Amniotic stem cell (primary cell): Measurements from ENCODE around the gene TLR3.
"Not testable (repeated sequence)": the region's sequence is repeated elsewhere in the genome, so short reads cannot be mapped to it uniquely, and the experiment has no call there.

Experiments used
- DNase-seq: peaks from one replicate; lab custom pipeline; 2025; lab: John Stamatoyannopoulos, UW

The TLR3 gene

DNA sequence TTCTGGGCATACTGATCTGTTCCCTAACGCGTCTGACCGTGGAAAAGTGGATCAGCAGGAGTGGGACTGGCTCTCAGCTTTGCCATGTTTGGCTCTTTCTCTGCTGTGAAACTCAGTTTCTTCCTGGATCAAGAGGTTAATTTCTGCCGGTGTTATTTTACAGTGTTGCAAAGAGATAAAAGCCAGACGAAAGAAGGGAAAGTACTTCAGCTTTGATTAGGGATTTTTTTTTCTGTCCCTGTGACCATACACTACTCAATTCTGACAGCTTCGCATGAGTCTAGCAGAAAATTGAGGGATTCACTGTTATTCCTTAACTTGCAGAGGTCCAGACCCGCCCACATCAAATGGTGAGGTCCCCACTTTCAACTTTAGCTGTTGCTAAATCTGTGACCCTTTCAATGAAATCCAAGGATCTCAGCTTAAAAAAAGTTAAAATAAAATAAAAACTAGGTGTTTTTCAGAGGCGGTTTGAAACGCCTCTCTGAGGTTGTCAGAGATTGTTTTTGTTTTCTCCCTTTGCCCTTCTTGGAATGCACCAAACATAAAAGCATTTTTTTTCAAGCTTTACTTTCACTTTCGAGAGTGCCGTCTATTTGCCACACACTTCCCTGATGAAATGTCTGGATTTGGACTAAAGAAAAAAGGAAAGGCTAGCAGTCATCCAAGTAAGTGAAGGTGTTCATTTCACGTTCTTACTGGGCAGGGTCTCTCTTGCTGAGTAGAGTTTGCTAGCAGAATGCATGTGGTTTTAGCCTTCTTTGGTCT is at the start of gene TLR3:
TSS of gene TLR3 (plus strand) at position 576 of the 768 bp plus-strand sequence. CDS start 7,464 bp downstream, outside the sequence.
- DNase-seq = no peak

DNA sequence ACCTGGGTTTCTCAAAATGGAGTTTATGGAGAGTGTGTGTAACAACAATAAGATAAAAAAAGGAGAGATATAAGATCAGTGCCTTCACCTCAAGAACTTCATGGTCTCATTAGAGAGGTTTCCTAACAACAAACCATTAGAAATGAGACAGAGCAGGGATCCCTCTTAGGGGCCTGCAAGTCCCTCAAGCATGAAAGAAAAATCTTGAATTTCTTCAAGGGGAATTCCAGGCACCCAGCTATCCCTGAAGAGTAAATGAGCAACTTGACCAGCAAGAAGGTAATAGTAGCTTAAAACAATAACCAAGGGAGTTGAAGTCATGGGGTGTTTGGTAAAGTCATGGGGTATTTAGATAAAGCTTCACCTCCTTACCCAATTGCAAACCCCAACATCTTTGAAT is 49.7 kb upstream of the TLR3 start:
- DNase-seq = no peak

DNA sequence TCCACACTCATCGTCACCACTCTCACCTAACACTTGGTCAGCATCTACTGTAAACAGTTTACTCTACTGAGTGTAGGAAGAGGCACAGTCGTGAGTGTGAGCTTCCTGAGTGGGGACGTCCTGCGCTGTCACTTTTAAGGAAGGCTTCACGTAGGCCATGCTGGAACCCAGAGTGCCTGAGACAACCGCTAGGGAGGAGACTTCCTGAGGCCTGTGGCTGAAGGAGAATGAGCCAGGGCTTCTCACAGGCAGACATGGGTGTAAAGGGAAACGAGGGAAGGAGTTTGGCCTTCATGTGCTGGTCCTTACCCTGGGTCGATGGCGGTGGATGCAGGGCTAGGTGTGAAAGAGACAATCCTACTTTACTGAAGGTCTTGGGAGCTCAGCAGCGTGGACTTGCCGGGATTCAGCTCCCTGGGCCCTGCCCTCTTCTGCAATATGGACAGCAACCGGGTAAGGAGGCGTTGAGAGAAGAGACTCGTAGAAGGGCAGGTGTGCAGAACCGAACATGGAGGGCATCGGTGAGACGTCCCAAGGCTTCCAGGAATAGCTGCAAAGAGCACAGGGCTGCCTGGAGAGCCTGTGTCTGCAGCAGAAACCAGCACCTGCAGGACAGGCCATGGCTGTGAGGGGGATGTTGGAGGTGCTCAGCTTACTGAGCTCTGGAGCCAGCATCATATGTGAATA is 48.7 kb upstream of the TLR3 start:
- DNase-seq = no peak

DNA sequence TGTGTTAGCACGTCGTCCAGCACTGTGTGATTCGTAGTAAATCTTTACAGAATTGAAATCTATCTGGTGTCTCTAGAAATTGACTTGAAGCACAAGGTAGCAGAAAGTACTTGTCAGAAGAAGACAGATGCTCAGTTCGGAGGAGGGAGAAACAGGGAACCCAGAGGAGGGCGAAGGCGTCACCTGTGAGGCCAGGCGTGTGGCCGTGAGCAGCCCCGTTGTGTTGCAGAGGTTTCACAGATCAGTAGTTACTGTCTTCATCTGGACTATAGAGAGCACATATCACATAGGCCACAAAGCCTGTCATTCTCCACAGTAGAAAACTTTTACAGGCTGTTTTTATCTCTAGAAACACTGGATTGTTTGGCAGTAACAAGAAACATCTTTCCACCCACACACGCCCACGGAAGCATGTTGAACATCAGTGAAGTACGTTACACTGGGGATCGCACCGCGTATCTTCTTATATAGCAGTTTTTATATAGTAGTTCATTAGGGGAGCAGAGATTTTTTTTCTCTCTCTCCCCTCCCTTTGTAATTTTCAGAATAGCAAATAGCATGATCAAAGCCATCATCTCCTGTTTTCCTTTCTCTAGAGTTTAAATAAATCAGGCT is 48.1 kb upstream of the TLR3 start:
- DNase-seq = no peak

DNA sequence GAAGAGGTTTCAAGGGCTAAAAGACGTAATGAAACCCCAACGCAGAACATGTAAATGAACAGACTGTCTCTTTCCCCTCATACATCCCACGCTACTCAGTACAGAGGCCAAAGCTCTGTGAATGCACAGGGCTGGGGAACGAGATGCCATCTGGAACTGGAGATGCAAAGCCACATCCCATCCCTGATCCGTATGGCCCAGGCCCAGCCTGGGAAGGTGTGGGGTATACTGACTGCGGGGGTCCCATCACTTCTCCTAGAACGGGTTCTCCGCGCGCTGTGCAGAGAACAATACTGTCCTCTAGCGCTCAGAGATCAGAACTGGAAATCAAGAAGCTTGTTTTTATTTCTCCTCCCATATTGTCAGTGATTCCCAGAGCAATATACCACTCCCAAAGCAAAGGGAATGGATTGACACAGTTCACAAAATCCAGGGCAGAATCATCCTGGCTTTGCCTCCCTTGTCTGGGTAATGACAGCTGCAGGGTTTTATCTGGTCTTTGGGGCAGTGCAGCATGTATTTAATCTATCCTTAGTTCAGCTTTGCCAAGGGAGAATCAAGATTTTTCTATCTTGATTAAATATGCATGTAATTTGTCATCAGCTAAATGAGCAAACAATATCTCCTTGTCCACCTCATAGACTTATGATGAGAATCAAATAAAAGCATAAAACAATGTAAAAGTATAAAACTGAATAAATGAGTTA is 47.3 kb upstream of the TLR3 start:
- DNase-seq = no peak

DNA sequence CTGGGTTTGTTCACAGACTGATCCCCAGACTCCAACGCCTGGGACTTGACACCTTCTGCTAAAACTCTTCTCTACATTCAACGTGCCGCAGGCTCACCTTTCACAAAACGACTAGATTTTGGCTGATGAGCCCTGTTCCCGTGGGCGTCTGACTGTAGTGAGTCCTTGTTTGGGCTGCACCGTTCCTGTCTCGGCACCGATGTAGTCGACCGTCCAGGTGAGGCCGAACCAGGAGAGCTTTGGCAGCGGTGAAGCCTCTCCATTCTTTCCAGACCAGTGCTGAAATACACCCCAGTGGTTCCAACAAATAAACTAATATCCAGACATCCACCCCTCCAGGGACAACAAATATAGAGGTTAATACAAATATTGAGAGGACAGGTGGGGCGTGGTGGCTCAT is 45.0 kb upstream of the TLR3 start:
- no peak for DNase-seq

DNA sequence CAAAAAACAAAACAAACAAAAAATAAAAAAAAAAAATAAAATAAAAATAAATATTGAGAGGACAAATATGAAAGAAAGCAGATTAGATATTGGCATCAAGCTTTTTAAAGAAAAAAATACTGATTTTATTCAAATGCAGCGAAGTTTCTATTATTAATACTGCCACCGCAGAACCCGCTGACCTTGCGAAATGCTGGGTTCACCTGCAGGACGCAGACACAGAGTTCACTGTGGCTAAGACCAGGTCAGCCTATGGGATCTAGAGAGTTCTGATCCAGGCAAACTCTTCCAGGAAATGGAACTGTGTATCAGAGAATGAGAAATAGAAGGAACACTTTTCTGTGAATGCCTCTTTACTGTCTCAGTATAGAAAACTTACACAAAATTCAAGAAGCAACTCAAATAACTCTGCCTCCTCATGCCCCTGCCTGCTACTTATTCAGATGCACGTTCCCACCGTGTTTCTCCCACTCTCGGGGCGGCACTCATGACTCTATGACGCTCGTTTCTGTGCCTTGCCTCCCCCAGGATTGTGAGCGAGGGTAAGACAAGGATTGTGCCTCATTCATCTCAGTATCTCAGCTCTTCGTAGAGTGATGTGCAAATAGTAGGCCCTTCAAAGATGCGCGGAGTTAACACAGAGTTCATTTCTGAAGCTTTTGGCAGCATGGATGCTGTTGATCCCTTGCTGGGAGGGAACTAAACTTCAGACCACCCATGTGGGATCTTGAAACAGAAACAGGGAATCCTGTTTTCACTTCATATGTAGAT is 44.1 kb upstream of the TLR3 start:
- DNase-seq = no peak

DNA sequence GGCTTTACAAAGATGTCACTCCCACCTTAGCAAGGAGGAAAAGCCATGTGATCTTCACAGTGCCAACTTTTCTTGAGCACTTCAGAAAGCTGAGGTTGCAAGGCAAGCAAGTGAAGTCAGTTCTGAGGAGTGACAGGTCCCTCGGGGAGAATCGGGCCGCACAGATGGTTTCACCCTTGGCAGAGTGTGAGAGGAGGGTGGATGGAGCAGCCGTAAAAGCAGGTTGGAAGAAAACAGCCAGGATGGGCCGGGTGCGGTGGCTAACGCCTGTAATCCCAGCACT is 43.6 kb upstream of the TLR3 start:
- DNase-seq = no peak

DNA sequence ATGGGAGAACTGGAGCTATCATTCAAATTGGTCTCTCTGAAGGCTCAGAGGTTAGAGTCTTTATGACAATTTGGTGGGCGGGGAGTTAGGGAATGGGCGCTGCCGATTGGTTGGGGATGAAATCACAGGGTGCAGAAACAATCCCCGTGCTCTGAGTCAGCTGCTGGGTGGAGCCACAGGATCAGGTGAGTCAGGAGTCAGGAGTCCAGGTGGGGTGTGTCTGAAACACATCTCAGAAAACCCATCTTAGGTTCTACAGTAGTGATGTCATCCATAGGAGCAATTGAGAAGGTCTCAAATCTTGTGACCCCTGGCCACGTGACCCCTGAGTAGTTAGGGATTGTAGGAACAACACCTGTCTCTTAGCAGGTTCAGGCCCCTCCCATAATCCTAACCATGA is 41.6 kb upstream of the TLR3 start:
- no peak for DNase-seq

DNA sequence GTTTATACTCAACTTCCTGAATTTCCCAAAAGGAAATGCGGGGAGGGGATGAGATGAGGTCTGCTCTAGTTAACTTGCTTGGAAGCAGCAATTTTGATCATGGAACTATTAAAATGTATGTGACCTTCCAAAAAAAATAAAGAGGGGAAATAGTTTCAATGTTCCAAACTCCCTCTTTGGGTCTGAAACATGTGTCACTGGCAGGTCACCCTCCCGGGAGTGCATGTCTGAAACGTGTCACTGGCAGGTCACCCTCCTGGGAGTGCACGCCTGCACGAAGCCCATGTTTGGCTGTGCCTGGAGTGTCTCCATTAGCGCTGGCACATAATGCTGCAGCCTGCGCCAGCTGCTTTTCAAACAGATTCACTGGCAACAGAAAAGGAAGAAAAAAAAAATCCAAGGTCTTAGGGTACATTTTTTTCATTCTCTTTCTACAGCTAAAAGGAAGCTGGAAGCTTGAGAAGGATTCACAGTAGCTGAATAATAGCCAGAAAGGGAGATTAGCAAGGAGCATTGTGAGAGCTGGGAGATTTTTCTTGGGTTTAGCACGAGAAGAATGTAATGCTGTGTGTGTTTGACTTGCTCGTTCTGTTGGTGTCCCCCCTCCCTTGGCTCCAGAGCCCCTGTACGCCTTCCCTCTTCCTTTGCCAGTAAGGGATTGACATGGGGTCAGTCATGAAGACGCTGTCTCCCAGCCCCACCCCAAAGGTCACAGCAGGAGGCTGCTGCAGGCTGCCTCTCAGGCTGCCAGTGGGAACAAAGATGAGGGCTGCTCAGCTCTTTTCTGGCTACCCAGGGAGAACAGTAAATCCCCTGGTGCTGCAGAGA is 39.2 kb upstream of the TLR3 start:
- peak; percentile 36 for DNase-seq

DNA sequence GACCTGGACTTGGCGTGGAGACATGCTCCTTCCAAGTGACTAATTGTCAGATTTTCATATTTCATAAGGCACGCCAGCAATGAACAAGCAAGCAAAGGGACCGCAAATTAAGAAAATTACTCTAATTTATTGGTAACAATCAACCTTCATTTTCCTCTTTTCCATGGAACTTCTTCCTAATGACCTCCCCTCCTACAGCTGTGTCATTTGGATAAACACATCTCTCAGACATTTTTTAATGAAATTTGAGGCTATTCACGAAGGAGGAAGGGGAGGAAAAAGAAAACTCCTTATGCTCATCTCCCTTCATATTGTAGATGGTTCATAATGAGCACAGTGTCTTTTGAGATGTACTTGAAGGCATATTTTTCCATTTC is 38.6 kb upstream of the TLR3 start:
- DNase-seq = no peak

DNA sequence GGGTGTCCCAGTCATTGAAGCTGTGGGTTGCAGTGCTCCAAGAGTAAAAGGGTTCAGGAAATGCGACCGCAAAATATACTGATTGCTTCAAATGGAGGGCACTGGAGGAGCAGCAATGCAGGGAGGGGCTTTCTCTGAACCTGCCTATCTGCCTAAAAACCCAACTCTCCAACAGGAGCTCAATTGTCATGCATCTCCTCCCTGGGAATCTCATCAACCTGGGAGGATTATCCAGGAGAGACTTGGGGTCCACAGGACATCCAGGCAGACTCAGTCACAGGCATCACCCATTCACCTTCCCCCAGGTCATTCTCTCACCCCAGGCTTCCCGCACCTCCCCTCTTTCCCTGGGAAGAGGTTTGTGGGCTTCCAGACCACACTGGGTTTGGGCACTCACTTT is 38.2 kb upstream of the TLR3 start:
- DNase-seq = no peak

DNA sequence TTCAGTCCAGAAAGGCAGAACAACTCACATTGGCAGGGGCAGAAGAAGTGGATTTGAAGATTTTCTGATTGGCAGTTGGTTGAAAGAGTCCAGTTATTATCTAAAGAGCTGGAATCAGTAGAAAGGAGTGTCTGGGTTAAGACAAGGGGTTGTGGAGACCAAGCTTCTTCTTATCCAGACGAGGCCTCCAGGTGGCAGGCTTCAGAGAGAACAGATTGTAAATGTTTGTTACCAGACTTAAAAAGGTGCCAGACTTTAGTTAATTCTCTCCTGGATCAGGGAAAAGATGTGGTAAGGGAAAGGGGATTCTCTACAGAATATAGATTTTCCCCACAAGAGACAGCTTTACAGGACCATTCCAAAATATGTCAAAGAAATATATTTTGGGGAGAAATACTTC is 36.7 kb upstream of the TLR3 start:
- DNase-seq = no peak

DNA sequence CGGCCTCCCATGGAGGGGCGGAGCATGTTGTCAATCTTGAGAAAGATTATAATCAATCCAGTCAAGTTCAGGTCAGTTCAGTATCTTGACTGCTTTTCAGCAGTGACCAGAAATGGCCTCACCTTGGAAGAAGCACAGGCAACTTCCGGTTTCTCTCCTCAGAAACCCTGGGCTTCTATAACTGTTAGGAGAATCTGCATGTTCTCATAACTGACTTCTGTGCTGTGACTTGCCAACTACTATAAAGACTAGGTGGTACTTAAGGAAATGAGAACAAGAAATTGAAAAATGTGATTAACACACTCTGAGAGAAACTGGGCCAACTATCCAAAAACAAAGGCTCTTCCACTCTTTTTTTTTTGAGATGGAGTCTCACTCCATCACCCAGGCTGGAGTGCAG is 35.9 kb upstream of the TLR3 start:
- DNase-seq = no peak

DNA sequence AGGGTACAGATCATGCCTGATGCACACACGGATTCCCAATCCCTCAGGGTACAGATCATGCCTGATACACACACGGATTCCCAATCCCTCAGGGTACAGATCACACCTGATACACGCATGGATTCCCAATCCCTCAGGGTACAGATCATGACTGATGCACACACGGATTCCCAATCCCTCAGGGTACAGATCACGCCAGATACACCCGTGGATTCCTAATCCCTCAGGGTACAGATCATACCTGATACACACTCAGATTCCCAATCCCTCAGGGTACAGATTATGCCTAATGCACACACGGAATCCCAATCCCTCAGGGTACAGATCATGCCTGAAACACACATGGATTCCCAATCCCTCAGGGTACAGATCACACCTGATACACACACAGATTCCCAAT is 34.3 kb upstream of the TLR3 start:
- not testable (repeated sequence) for DNase-seq

DNA sequence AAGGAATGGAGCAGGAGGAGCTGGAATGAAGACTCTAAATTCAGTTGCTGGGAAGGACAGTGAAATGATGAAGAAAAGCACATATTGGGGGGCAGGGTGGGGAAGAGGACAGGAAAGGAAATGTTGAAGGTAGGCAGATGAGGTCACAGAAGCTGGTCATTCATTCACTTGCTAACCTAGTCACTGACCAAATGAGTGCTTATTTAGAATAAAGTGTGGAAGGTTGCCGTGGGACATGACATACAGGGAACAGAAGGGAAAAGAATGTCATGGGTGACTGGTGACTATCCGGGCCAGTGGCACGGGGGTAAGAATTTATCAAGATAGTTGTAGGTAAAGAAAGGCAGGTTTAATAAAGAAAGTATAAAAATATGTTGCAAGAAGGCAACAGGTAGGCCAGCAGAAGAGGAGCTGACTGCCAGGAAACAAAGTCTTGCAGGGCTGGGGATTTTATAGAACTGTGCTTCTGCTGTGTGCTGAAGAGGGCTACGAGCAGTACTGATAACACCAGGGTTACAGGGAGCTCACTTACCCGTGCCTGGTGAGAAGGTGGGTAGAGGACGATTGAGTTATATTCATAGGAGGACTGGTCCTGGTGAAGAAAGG is 31.9 kb upstream of the TLR3 start:
- DNase-seq = no peak

DNA sequence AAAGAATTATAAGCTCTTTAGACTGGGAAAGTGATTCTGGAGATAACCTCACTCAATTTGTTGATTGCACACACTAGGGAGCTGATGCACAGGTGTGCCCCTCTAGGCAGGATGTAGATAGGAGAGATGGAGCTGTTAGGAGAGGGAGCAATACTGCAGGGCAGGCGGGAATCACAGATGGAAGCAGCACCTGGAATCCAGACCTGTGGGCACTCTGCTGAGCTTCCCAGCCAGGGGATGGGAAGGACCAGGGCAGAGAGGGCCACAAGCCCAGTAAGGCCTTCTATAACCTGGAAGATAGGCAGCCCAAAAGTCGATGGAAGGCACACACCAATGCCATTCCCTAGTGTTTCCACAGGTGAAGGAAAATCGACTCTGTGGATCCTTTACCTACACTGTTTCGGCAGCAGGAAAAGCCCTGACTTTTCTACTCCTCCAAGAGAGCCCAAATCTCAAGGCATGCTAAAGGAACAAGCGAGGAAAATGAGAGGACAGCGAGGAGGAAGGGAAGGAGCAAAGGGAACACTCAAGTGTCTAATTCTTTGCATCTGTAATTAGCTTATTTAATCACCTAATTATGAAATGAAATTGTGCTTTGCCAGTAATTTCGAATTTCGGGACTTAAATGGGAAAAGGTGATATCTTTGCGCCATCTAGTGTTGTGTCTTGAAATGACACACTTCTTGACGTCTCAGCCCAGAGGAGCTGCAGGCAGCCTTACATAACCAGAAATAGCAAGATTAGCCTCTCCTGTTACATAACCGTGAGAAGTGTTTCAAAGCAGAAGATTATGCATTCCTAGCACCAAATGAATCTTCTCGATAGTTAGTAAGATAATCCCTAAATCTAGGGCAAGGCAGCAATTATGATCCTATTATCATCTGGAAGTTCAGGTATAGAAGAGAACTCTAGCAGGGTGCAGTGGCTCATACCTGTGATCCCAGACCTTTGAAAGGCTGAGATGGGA is 31.0 kb upstream of the TLR3 start:
- DNase-seq = no peak

DNA sequence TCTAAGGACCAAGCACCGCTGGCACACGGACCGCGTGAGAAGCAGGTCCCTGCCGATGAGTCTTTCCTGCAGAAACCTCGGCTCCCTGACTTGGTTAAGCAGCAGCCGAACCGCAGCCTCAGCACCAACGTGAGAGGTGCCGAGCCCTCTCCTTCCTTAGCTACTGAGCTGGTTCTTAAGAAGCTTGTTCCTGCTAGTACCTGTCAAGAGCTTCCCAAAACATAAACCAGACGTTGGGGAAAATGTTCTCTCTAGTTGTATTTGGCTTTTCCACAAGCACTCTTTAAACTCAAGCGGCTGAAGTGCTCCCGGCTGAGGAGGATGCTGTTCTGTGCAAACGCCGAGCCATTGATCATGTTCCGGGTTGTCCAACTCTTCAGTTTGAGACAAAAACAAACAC is 29.3 kb upstream of the TLR3 start:
- DNase-seq = no peak

DNA sequence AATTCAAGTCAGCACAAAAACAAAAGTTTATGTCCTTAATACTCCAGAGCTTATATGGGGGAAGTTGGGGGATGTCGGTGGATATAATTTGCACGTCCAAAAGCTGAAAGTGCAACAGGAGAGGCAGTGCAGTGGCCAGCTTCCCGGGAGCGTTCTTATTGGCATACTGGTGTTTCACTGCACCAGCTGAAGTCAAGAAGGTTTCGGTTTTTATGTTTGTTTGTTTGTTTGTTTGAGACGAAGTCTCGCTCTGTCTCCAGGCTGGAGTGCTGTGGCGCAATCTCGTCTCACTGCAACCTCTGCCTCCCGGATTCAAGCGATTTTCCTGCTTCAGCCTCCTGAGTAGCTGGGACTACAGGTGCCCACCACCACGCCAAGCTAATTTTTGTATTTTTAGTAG is 28.6 kb upstream of the TLR3 start:
- DNase-seq = no peak

DNA sequence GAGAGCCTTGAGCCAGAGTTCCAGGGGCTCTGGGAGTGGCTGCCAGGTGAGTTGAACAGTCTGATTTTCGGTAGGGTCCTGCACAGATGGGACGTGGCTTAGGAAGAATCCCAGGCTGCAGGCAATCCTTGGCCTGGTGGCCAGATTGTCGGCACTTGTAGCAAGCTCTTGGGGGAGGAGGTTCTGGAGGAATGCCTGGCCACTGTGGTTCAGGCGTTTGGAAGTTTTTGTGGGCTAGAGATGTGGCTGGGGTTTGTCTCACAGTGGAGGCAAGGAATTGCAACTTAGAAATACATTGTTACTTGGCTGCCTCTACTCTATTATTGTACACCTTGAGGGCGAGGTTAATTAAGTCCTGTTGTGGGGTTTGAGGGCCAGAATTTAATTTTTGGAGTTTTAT is 21.5 kb upstream of the TLR3 start:
- not testable (repeated sequence) for DNase-seq
